A549 treated with dexamethasone at 1 μM for 4 hours (cell line): ENCODE results near the gene CR2. TPM values are rescaled to one million over a fixed set of nuclear protein-coding genes. Genes with fewer than 3 reads are reported as not detected.

Experiments used
- total RNA-seq: library from RNA; stranded (reverse); fragments of 200-300 nt; extraction: Qiagen RNA extraction; gene quantifications from 5 replicates; pipeline ENCODE4 v1.2.3, GENCODE V29; 2022

The CR2 gene
- total RNA-seq = 0.04 to 0.06 TPM in 2 of 5 replicates, not detected in the others

GRCh38 chr1:207454046-207454964, at the start of gene CR2:
Gene CR2 (plus strand): TSS chr1:207454328. CDS start chr1:207454419, 91 bp downstream.

GRCh38 chr1:207495801-207496792, 42.0 kb downstream of the CR2 start, which contains the start of gene CR1:
Gene CR1 (plus strand): TSS chr1:207496157. CDS start chr1:207496268, 111 bp downstream.

Other genes starting within 250 kb of the CR2 start
- gene CD55, start 132.7 kb upstream of the CR2 start, total RNA-seq = 74.6 to 111 TPM (median 98.0 TPM) in 5 replicates
- not detected in 5 replicates for gene CR1, start 41.8 kb downstream of the CR2 start, total RNA-seq
- 0.18 TPM in 1 of 5 replicates, not detected in the others for gene CR1L, start 190.8 kb downstream of the CR2 start, total RNA-seq